ENCODE measurements around the gene BARX1.
"Not testable (repeated sequence)": the region's sequence is repeated elsewhere in the genome, so short reads cannot be mapped to it uniquely, and the experiment has no call there.

Gene BARX1

DNA sequence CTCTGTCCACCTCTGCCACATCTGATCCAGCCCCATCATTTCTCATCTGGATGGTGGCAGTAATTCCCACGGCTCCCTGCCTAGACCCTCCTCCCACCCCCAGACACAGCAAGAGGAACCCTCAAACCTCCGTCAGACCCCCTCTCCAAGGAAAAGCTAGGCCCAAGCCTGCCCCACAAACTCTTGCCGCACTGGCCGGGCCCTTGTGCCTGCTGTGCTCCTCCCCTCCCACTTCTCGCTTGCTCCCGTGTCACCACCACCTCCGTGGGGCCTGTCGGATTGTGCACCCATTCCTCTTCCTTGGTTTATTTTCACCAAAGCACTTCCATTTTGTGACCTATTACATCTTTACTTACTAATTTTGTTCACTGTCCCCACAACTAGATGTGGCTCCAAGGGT lies 14.2 kb downstream of the BARX1 start:
- H3K4me1 ChIP-seq, result no peaks in the 10 kb centered on the region
- H2AFZ ChIP-seq, result no peak overlapping the region
- no peak overlapping the region for H3K27ac ChIP-seq
- TF ChIP-seq CTCF (IDR thresholded peaks at IDR 0.05), result no peak
- H3K36me3 ChIP-seq (ENCODE audit: control insufficient read depth, insufficient read depth, low read length), result no peaks in the 10 kb centered on the region
- no peak overlapping the region for H3K9ac ChIP-seq
- H3K79me2 ChIP-seq, result no peaks in the 10 kb centered on the region
- no peaks in the 10 kb centered on the region for H3K9me3 ChIP-seq (ENCODE audit: control insufficient read depth, low read length)
- H3K27me3 ChIP-seq (ENCODE audit: control insufficient read depth, insufficient read depth, low read length), result peaks cover 3% of the 10 kb centered on the region
- no peak overlapping the region for H3K4me2 ChIP-seq (ENCODE audit: low read length)
- H3K4me3 ChIP-seq (ENCODE audit: low read depth, low read length), result no peak overlapping the region

- H3K4me3 ChIP-seq (ENCODE audit: low read depth, low read length); H3K36me3 ChIP-seq (ENCODE audit: control insufficient read depth, insufficient read depth, low read length); H3K27me3 ChIP-seq (ENCODE audit: control insufficient read depth, insufficient read depth, low read length); H3K4me2 ChIP-seq (ENCODE audit: low read length); H2AFZ ChIP-seq; H3K79me2 ChIP-seq; H3K27ac ChIP-seq; H3K9ac ChIP-seq; H3K4me1 ChIP-seq; H3K9me3 ChIP-seq (ENCODE audit: control insufficient read depth, low read length): not testable (repeated sequence)
These were observed 15.6 kb downstream of the BARX1 start for GRCh38 chr9:93939589-93939988.

DNA sequence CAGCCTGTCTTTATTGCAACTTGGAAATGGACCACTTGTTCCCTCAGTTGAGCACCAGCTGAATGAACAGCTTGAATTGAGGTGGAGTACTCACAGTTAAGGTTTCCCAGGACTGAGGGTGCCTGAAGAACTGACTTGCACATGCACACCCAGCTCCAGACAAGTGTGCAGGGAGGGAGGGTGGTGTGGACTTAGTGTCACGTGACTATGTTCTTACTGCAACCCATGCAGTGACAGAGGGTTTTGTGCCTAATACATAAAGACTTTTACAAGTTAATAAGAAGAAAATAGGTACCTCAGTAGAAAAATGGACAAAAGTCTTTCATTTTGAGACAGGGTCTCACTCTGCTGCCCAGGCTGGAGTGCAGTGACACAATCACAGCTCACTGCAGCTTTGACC lies 18.0 kb downstream of the BARX1 start:
- H2AFZ ChIP-seq, result no peak overlapping the region
- no peak for TF ChIP-seq CTCF (IDR thresholded peaks at IDR 0.05)
- no peak overlapping the region for H3K4me2 ChIP-seq (ENCODE audit: low read length)
- no peaks in the 10 kb centered on the region for H3K9me3 ChIP-seq (ENCODE audit: control insufficient read depth, low read length)
- H3K9ac ChIP-seq, result no peak overlapping the region
- H3K79me2 ChIP-seq, result no peaks in the 10 kb centered on the region
- H3K4me3 ChIP-seq (ENCODE audit: low read depth, low read length), result no peak overlapping the region
- no peaks in the 10 kb centered on the region for H3K36me3 ChIP-seq (ENCODE audit: control insufficient read depth, insufficient read depth, low read length)
- H3K4me1 ChIP-seq, result no peaks in the 10 kb centered on the region
- no peaks in the 10 kb centered on the region for H3K27me3 ChIP-seq (ENCODE audit: control insufficient read depth, insufficient read depth, low read length)
- H3K27ac ChIP-seq, result no peak overlapping the region

GRCh38 chr9:93931905-93932304 lies 23.2 kb downstream of the BARX1 start:
- Histone ChIP-seq H3K27ac (no peak overlapping the region), H2AFZ (no peak overlapping the region), H3K9ac (no peak overlapping the region), H3K9me3 (ENCODE audit: control insufficient read depth, low read length) (no peaks in the 10 kb centered on the region), H3K27me3 (ENCODE audit: control insufficient read depth, insufficient read depth, low read length) (no peaks in the 10 kb centered on the region), H3K4me1 (no peaks in the 10 kb centered on the region), H3K36me3 (ENCODE audit: control insufficient read depth, insufficient read depth, low read length) (no peaks in the 10 kb centered on the region), H3K4me2 (ENCODE audit: low read length) (no peak overlapping the region), H3K4me3 (ENCODE audit: low read depth, low read length) (no peak overlapping the region), H3K79me2 (no peaks in the 10 kb centered on the region)
- TF ChIP-seq CTCF (IDR thresholded peaks at IDR 0.05), result no peak

DNA sequence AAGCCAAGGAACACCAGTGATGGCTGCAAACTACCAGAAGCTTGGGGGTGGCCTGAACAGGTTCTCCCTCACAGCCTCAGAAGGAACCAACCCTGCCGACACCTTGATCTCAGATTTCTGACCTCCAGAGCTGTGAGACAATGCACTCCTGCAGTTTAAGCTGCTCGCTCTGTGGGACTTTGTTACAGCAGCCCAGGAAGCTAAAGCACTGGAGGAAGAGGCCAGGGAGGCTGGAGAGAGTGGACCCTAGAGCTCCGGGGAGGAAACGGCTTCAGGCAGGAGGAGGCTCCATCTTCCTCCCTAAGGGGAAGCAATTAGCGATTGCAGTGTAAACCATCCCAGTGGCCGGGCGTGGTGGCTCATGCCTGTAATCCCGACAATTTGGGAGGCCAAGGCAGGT lies 25.1 kb downstream of the BARX1 start:
- TF ChIP-seq CTCF (IDR thresholded peaks at IDR 0.05), result no peak
- Histone ChIP-seq H3K4me2 (ENCODE audit: low read length) (no peak overlapping the region), H3K27ac (no peak overlapping the region), H3K9me3 (ENCODE audit: control insufficient read depth, low read length) (no peaks in the 10 kb centered on the region), H3K9ac (no peak overlapping the region), H3K4me1 (no peaks in the 10 kb centered on the region), H2AFZ (no peak overlapping the region), H3K79me2 (no peaks in the 10 kb centered on the region), H3K4me3 (ENCODE audit: low read depth, low read length) (no peak overlapping the region), H3K36me3 (ENCODE audit: control insufficient read depth, insufficient read depth, low read length) (no peaks in the 10 kb centered on the region), H3K27me3 (ENCODE audit: control insufficient read depth, insufficient read depth, low read length) (no peaks in the 10 kb centered on the region)

Measured in parathyroid adenoma (tissue), 2 donors.